Left ventricle myocardium superior (tissue), 1 donor: Measurements from ENCODE around the gene CCNL1. TPM values are rescaled to one million over a fixed set of nuclear protein-coding genes. Genes with fewer than 3 reads are reported as not detected.
A peak's percentile ranks its signal among the peaks of the same experiment; 100 is the strongest.
"Not testable (repeated sequence)": the region's sequence is repeated elsewhere in the genome, so short reads cannot be mapped to it uniquely, and the experiment has no call there.

Source experiments
- ATAC-seq: fragments of 200-7000 bp; cut with Tn5 transposase; one replicate; pipeline ENCODE4 v1.9.1; 2020; ENCODE audit warnings: mild to moderate bottlenecking, moderate library complexity
- DNase-seq: peaks from one replicate; pipeline ENCODE4 v3.0.0-alpha.2; 2020
- intact Hi-C: fragments of 100-400 bp; cut with micrococcal nuclease; formaldehyde crosslinking; loops from one replicate; pipeline ENCODE4 v1.11.0; 2022
- total RNA-seq: library from RNA; stranded (reverse); fragmentation: NEBNext Ultra II Directional; extraction: Animal tissue kit (Norgen Biotek cat#: 25700); gene quantifications from one replicate; pipeline ENCODE4 v1.2.1, GENCODE V29; 2021
- donor health status: DM: no; HTN: yes; CAD: no; lungs with severe emphysema.

Gene CCNL1
- total RNA-seq, 1 donor from 2014 or later = 30.7 TPM

DNA sequence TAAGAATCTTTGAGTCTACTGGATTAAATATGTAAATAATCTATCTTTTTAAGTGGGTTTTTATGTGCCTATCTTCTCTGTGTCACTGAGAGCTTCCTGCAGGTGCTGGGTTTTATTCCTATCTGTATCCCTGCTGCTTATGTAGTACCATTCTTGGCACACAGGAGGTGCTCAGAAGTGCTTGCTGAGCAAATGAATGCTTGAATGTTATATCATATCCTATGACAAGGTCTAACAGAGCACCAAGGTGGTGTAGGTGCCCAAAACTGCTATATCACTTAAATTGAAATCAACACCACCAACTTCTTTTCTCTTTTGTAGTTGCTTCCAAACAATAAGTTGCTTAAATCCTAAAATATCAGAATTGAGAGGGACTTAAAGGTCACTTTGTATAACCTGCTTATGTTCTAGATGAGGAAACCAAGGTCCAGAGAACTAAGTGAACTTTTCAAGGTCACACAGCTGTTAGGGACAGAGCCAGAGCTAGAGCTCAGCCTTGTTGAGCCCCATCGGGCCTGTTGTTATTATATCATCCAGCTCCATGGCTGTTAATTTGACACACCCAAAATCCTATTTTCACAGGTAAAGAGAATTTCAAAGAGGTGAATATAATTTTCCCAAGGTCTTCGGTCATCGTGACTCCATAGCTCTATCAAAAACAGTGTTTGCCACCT is 46.0 kb downstream of the CCNL1 start:
- no peak for ATAC-seq
- intact Hi-C loops = no loop called here
- no peak for DNase-seq

DNA sequence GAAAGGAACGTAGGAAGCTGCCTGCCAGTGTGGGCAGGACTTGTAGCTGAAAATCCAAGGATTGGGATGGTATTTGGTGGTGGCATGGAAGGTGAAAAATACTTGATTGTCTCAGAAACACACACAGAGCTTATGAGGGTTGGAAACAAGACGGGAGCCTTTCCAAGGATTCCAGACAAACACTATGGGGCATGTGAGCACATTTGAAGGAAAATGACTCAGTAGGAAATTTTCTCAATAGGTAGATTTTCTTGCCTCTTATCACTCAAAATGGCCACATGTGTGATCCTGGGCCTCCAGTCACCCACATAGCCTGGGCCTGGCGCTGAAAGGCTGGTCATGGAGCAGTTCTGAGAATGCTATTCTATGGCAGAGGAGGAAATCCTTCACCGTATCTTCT is 47.4 kb downstream of the CCNL1 start:
- intact Hi-C loops = no loop called here
- ATAC-seq (no peak), DNase-seq (no peak)

GRCh38 chr3:157111518-157111917 is 48.4 kb downstream of the CCNL1 start:
- intact Hi-C loops = no loop called here
- ATAC-seq (no peak), DNase-seq (no peak)

DNA sequence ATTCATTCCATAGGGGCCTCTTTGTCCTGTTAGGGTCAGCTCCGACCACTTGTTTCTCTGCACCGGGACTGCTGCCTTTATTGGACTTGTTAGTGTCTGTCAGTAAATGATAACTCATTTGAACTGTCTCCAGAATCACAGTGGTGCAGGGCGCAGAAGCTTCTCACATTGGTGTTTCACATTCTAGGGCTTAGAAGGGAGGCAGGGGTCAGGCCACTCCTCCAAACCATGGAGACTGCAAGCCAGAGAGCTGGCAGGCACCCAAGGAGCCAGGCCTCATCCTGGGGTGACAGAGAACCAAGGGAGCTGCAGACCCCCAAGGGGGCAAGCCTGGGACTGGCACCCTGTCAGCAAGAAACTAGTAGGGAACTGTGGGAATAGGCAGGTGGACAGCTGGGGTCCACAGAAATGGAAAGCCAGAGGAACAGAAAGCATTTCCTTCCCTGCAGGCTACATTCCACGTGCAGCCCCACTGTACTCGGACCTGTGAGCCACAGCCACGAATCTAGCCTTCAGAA is 49.1 kb downstream of the CCNL1 start:
- intact Hi-C loops = no loop called here
- DNase-seq = peak; percentile 66
- peak; percentile 66 for ATAC-seq

- DNase-seq = peak; percentile 65
Observed at GRCh38 chr3:157109267-157110141, 50.4 kb downstream of the CCNL1 start.

GRCh38 chr3:157107644-157108133 is 52.3 kb downstream of the CCNL1 start:
- intact Hi-C loops = no loop called here
- ATAC-seq = no peak
- no peak for DNase-seq

More at GRCh38 chr3:157109267-157110141, 50.4 kb downstream of the CCNL1 start:
- intact Hi-C loops = no loop called here
- peak; percentile 83 for ATAC-seq

GRCh38 chr3:157107037-157107436 is 52.9 kb downstream of the CCNL1 start:
- intact Hi-C loops = no loop called here
- ATAC-seq (no peak), DNase-seq (no peak)

DNA sequence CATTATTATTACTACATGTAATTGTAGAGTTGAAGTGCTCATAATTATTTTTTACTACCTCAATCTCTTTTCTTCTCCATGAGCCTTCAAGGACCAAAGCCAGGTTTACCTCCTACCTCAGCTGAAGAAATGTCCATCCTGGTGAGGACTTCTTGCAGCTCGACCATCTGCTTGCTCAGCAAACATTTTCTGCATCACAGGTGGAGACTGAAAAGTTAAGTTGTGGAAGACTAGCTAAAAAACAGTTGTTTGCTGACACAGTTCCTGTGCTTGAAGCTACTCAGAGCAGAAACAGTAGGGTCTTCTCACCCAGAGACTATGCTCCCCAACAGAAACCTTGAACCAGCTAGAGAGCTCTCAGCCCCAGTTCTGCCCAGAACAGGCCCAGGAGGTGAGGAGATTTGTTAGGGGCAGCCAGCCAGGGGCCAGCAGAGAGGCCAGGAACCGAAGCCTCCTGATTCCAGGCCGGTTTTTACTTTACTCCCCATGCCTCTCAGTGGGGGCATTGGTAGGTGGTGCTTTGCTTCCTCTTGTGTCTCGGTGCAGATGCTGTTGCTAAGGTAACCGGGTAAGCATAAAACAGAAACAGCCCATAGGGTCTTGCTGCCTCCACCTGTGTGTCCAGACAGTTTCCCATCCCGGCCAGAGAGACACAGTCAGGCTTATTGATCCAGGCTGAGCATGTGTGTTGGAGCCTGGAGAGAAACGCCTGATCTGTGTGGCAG is 54.9 kb downstream of the CCNL1 start:
- DNase-seq (no peak), ATAC-seq (no peak)
- intact Hi-C loops = no loop called here

DNA sequence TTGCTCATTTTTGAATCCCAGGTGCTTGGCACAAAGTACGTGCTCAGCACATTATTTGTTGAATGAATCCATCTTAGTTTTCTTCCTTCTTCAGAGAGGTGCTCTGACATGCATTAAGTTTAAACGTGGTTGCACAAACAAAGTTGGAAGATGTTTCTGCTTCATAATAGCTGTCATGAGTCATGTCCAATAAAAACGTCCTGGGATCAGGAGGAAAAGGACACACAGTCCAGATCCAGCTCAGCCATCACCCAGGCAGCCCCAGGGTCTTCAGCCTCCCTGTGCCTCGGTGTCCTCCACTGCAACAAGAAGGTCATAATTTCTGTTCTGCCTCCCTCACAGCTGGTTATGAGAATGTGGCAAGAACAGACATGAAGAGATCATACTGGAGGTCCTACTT is 55.4 kb downstream of the CCNL1 start:
- intact Hi-C loops = no loop called here
- ATAC-seq = no peak
- DNase-seq = no peak

DNA sequence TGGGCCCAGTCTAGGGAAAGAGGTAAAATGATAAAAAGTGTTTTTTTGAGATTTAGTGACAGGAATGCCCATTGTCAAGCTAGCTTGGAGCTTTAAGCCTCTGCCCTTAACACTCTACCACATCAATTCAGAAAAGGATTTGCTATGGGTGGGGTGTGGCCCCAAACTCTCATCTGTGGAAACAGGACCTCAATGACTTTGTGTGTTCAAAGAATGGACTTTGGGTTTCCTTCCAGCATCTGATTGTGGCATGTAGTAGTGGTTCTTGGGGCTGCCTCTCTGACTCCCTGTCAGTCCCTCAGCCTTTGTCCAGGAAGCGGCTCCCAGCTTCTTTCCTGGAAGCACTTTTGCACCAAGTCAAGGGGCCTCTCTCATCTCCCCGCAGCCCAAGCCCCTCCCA is 56.1 kb downstream of the CCNL1 start:
- DNase-seq (no peak), ATAC-seq (no peak)
- intact Hi-C loops = no loop called here

GRCh38 chr3:157103280-157103679 is 56.7 kb downstream of the CCNL1 start:
- no peak for ATAC-seq
- no peak for DNase-seq
- intact Hi-C loops = no loop called here

DNA sequence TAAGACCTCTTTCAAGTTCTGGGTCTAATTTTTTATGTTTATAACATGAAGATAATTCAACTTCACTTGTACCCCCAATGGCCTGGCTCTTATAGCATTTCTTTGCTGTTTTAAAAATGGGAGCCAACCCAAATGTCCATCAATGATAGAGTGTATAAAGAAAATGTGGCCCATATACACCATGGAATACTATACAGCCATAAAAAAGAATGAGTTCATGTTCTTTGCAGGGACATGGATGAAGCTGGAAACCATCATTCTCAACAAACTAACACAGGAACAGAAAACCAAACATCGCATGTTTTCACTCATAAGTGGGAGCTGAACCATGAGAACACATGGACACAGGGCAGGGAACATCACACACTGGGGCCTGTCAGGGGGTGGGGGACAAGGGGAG is 57.4 kb downstream of the CCNL1 start:
- ATAC-seq, intact Hi-C loops, DNase-seq: not testable (repeated sequence)

DNA sequence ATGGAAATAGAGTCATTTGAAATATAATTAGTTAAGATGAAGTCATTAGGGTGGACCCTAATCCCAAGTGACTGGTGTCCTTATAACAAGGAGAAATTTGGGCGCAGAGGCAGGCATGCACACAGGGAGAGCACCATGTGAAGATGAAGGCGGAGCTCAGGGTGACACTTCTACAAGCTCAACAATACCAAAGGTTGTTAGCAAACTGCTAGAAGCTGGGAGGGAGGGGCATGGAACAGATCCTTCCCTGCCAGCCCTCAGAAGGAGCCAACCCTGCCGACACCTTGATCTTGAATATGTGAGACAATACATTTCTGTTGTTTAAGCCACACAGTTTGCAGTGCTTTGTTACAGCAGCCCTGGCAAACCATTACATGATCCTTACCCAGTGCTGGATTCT is 57.8 kb downstream of the CCNL1 start:
- DNase-seq (no peak), ATAC-seq (no peak)
- intact Hi-C loops = no loop called here

- DNase-seq = no peak
- no peak for ATAC-seq
- intact Hi-C loops = no loop called here
Observed at GRCh38 chr3:157101486-157101885, 58.5 kb downstream of the CCNL1 start.

- DNase-seq = no peak
- no peak for ATAC-seq
- intact Hi-C loops = no loop called here
Observed at GRCh38 chr3:157100608-157101396, 59.1 kb downstream of the CCNL1 start.

DNA sequence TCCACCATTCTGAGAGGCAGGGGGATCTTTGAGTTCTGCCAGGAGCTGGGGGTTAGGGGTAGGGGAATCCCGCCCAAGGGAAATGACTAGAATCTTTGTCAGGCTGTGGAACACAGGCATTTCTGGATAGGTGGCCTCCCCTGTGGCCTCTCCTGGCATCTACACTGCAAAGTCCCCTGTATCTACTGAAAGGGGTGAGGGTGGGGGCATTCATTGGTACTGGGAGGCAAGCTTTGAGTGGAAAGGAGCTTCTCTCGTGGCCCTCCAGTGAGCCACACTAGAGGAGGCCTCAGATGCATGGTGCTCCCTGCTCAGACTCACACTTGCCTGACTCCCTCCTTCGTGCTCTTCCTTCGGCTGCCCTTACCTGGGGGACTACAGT is 59.9 kb downstream of the CCNL1 start:
- ATAC-seq (no peak), DNase-seq (no peak)
- intact Hi-C loops = no loop called here

- DNase-seq = no peak
- intact Hi-C loops = no loop called here
- peak; percentile 54 for ATAC-seq
Observed at GRCh38 chr3:157099326-157100095, 60.4 kb downstream of the CCNL1 start.

- intact Hi-C loops = no loop called here
- DNase-seq = no peak
- ATAC-seq = no peak
Observed at GRCh38 chr3:157098823-157099185, 61.1 kb downstream of the CCNL1 start.
